CD4-positive, alpha-beta T cell treated with Interleukin-4 for 4 hours (primary cell): ENCODE measurements around the gene BAIAP3.

Source experiments
- DNase-seq: peaks from one replicate; pipeline ENCODE4 v3.0.0-alpha.2; 2020

Gene BAIAP3

DNA sequence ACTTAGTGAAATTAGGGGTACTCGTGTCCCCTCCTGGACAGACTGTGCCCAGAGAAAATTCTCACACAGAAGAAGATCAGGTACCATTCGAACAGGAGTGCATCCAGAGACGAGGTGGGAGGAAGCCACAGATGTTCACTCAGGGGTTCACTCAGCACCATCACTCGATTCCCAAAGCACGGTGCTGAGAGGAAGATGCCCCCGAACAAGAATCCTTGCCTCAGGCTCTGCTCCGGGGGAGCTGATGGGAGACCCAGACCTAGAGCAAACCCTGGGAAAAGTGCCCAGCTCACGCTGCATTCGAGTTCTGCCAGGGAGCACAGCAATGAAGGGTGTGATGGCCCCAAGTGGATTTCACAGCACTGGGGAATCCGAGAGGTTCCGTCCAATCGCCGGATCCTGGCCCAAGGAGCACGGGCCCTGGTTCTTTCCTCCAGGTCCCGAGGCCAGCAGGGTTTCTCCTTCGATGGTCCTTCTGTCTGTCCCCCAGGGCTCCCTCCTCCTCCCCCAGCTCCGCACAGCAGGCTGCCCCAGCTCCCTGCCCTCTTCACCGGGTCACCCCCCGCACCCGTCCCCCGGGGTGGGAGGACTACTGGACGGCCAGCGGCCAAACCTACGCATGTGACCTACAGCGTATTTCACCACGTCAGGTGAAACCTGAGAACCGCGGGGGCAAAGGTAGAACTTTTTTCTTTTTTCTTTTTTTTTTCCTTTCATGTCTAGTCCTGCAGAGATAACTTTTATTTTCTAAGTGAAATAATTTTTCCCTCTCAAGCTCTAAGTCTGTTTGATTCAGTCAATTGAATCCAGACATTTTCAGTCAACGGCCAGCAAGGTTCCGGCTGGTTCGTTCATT is 34.2 kb upstream of the BAIAP3 start:
- DNase-seq = no peak

DNA sequence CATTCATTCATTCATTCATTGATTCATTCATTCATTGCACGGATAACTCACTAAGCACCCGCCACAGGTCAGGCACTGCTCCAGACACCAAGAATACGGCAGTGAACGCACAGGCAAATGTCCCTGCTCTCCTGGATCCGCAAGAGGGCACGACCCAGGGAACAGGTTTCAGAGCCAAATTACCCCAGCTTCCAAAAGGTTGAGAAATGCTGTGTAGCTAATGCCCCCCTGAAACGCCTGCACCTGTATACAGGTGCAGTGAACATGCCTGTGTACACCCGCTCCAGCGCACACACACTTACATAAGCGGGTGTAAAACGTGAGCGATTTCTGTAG is 33.6 kb upstream of the BAIAP3 start:
- no peak for DNase-seq

DNA sequence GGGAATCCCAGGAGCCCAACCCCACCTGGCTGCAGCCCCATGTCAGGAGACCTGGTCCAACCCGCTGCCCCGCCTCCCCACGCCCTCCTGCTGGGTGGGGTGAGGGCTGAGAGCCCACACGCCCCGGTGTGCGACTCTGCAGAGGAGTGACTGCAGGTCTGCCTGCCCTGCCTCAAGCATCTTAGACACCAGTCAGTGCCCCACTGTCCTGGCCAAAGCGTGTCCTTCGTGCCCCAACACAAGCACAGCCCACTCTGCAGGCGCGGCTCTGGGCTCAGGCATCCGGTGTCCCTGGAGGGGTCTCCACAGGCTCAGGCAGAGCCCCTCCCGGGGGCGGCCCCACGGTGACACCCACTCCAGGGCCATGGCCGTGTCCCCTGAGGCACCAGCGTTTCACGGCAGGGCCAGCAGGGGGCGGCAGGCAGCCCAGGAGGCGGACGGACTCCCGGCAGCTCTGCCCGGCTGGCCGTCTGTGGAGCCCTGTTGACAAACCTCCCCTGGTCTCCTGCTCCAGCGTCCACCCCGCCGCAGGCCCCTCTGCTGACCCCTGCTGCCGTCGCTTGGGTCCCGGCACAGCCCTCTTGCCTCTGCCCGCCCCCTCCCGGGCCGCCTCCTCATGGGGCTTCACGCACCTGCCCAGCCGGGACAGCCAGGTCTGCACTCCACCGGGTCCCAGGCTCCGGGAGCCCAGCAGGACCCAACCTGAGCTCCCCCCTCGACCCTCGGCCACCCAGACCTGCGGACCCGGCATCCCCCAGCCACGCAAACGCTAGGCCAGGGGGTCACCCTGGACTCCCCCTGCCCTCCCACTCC is 32.6 kb upstream of the BAIAP3 start:
- peak; percentile 66 for DNase-seq

DNA sequence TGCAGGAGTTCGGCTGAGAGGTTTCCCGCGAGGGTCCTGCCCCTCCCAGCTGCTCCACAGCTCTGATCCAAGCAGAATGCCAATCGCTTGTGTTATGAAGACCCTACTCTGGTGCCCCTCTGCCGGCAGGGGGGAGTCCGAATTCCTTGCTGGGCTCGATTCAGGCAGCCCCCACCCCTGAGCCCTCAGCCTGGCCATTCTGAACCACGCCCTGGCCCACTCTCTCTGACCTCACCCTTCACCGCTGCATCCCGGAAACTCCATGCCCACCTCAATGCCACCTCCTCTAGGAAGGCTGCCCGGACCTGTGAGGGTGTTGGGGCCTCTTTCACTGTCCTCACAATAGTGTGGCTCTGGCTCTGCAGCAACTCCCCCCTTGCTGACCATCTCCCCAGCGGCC is 31.9 kb upstream of the BAIAP3 start:
- no peak for DNase-seq

DNA sequence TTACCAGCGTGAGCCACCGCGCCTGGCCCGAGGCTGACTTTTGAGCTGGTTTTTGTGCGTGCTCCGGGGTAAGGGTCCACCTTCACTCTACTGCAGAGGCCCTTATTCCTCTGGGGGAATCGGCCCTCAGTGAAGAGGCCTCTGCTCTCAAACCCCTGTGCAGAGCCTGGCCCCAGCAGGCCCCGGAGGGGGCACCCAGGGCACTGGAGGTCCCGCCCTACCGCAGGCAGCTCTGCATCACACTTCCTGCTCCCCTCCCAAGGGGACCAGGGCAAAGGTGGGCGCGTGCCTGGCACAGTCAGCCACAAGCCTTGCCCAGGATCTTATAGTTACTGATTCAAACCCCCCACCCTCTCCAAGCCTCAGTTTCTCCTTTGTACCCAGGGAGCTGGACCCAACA is 27.6 kb upstream of the BAIAP3 start:
- DNase-seq = no peak

DNA sequence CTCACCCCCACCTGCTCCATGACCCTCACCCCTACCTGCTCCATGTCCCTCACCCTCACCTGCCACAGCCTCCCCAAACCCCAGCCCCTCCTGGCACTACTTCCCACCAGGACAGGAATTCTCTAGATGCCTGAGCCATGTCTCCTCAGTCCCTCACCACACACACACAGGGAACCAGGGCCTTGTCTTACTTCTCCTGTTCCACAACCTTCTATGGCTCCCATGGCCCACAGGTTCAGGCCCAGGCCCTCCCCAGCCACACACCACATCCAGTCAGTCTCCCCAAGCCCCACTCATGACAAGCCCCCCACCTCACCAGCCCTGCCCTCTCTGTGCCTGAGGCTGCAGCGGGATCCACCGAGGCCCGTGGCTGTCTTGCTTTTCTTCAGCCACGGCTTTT is 27.1 kb upstream of the BAIAP3 start:
- DNase-seq = no peak

DNA sequence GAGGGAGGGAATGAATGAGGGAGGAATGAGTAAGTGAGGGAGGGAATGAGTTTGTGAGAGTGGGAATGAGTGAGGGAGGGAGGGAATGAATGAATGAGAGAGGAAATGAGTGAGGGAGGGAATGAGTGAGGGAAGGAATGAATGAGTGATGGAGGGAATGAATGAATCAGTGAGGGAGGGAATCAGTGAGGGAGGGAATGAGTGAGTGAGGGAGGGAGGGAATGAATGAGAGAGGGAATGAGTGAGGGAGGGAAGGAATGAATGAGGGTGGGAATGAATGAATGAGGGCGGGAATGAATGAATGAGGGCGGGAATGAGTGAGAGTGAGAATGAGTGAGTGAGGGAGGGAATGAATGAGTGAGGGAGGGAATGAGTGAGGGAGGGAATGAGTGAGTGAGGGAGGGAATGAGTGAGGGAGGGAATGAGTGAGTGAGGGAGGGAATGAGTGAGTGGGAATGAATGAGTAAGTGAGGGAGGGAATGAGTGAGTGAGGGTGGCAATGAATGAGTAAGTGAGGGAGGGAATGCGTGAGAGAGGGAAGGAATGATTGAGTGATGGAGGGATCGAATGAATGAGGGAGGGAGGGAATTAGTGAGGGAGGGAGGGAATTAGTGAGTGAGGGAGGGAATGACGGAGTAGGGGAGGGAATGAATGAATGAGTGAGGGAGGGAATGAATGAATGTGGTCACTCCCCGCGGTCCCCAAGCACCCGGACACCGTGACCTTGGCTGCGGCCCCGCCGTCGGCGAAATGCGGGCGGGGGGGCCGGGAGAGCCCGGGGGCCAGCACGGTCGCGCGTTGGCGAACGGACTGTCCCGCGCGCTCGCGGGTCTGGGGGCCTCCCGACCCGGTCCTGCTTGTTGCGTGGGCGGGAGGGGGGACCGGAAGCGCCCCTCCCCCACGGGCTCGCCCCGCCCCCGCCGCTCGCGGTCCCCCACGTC is 25.1 kb upstream of the BAIAP3 start:
- DNase-seq = no peak

DNA sequence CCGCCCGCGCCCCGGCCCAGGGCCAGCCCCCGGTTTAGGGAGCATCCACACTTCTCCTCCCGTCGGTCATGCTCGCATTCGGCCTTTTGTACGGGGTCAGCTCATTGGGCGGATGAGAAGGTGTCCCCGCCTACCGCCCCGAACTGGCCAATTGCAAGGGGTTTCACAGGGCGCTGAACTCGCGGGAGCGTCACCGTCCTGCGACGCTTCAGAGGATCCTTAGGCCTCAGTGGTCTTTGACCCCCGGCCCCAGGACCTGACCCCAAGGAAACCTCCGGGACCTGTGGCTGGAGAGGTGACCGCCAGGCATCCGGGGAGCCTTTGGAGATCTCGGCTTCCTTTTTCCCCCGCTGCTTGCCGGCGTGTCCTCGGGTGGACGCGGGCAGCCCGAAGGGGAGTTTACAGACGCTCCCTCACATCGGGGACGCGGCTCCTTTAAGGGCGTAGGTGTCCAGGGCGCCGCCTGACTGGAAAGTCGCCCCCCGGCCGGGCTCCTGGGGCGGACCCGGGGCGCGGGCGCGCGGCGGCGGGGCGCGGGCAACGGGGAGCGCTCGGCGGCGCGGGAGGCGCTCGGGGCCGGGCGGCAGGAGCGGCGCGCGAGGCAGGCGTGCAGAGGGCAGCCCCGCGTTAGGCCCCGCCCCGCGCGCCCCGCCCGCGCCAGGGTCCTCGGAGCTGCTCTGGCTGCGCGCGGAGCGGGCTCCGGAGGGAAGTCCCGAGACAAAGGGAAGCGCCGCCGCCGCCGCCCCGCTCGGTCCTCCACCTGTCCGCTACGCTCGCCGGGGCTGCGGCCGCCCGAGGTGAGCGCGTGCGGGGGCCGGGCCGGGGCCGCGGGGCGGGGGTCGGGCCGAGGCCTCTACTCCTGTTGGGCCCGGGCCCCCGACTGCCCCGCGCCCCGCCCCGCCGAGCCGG is 24.2 kb upstream of the BAIAP3 start, which contains the start of gene UBE2I:
TSS of gene UBE2I (plus strand) at position 660 of the 909 bp plus-strand sequence. CDS start 4,395 bp downstream, outside the sequence.
- DNase-seq = peak; percentile 99

DNA sequence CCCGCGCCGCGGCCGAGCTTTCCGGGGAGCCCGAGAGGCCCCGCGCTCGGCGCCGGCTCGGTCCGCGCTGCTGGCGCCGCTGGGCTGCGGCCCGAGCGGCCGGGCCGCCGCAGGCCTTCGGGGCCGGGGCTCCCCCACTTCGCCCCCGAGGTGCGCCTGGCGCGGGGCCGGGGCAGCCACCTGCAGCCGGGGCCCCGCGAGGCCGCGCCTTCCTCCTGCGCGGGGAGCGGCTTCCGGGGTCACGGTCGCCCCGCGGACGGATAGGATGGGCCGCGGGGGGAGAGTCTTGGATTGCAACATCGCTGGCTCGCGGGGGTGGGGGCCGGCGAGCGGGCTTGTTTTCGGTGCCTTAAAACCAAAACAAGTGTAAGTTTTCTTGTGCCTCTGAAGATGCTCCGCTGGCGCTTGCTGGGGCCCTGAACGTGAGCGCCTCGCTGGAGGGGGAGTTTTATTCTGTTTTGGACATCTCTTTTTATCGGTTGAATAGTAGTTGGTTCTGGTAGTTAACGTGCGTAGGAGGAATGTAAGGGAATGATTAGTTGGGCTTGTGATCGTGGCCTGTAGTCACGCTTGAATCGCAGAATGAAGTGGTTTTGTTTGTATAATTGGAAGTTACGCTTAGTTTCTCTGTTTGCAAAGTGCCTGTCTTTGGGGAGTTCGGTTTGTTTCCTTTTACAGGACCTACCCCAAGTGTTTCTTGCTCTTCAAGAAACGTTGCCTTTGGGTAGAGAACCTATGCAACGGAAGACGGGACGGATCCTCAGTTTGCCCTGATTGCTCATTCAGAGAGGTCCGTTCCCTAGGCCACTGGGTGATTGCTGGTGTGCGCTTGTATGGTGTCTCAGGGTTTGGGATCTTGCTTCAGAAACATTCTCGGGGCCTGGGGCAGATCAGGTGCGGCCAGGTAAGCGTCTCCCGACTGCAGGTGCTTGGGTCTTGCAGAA is 23.3 kb upstream of the BAIAP3 start:
- DNase-seq = peak; percentile 42

DNA sequence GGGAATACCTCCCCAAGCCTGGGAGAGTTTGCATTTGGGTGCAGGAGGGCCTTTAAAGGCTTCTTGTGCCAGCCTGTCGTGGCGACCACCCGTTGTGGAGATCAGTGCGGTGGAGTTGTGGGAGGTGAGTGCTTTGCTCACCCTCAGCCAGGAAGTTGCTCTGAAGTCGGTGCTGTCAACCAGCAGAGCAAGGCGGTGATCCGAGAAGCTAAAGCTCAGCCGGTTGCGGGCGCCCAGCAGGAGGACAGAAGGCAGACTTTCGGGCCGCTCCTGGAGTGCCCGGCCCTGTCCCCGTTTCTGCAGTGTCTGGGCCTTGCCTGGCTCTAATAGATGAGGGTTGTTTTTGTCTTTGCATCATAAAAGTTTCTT is 22.6 kb upstream of the BAIAP3 start:
- DNase-seq = no peak

DNA sequence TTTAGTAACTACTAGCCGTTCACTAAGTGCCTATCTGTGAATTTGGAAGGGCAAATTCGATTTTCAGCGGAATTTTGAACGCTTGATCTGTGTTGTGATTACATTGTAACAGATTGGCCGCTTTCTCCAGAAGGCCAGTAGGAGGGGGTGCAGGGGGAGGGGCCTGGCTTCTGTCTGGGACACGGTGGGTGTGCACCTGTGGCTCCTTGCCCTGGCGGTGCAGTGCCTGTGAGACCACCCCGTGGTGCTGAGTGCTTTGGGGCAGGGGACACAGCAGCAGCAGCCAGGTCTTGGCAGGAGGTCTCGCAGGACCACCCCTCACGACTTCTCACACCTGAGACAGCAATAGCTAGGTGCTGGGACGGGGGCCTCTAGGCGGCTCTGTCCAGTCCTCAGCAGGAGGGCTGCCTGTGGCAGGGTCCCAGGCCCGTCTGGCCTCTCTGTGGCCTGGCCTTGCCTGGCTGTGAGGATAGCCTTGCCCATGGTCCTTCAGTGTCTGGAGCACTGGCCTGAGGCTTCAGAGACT is 22.2 kb upstream of the BAIAP3 start:
- DNase-seq = no peak

DNA sequence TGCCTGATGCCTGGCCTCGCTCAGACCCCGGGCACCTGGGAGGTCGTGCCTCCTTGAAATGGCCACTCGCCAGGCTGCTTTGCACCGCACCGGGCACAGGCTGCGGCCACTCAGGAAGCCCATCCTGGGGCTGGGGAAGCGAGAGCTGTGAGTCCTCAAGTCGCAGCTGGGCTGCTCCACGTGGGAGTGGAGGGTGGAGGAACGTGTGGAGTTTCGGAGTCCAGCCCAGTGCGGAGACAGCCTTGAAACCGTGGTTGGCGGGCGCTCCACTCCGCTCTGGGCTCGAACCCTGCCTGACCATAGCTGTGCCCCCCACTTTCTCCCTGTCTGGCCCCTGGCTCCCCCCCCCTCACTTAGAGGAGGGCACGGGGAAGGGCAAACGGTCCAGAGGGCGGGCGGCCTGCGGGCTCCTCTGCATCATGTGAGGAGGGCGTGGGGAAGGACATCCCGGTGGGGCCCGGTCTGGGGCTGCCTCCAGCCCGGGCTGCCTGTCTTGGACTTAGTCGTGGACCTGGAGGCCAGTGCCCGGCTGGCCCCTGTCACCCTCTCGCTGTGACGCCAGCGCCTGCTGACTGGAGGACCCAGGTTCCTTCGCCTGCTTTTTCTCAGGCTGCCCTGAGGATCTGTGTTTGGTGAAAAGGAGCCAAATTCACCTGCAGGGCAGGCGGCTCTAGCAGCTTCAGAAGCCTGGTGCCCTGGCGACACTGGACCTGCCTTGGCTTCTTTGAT is 21.5 kb upstream of the BAIAP3 start:
- DNase-seq = no peak

DNA sequence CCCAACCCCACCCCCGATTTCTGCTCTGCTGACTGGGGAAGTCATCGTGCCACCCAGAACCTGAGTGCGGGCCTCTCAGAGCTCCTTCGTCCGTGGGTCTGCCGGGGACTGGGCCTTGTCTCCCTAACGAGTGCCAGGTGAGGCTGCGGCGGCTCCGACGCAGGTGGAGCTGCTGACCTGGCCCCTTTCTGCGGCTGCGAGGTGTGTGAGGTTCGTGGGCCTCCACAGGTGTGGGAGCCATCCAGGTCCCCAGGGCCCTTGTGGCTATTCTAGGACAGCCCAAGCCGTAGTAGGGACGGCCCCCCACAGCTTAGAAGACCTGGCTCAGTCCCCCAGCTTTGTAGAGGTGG is 21.0 kb upstream of the BAIAP3 start:
- DNase-seq = no peak

DNA sequence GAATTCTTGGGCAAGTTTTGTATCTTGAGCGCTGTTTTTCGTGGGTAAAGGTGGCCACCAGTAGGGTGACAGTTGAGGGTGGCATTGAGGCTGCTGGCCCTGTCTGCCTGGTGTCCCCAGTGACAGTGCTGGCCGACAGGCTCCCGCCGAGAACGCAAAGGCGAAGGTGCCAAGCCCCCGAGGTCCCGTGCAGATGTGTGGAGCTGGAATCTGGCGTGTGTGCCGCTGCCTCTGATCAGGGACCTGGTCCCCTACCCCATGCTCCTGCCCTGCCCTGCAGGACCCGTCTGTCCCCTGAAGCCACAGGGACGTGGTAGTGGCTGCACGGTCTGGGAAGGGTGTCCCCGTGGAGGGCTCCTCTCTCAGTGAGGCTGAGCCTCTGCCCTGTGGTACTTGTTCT is 20.5 kb upstream of the BAIAP3 start:
- DNase-seq = no peak

DNA sequence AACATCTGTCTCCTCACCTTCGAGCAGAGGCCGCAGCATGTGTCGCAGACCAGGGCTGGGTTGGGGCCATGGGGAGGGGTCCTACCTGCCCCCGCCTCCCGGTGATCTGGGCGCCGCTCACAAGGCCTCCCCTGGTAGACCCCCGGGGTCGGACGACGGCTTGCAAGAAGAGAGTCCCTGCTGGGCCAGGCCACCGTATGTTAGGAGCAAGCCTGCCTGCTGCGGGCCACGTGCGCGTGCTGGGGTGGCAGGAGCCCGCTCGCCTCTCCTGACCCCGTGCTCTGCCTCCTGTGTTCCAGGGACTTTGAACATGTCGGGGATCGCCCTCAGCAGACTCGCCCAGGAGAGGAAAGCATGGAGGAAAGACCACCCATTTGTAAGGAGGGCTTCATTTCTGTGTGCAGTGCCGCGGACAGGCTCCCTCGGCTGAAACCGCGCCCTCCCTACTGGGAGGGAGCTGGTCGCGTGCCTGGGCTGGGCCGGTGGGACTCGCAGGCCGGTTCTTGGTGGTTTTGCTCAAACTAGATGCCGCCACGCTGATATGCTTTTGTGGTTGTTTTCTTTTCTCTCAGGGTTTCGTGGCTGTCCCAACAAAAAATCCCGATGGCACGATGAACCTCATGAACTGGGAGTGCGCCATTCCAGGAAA is 19.6 kb upstream of the BAIAP3 start:
- no peak for DNase-seq

DNA sequence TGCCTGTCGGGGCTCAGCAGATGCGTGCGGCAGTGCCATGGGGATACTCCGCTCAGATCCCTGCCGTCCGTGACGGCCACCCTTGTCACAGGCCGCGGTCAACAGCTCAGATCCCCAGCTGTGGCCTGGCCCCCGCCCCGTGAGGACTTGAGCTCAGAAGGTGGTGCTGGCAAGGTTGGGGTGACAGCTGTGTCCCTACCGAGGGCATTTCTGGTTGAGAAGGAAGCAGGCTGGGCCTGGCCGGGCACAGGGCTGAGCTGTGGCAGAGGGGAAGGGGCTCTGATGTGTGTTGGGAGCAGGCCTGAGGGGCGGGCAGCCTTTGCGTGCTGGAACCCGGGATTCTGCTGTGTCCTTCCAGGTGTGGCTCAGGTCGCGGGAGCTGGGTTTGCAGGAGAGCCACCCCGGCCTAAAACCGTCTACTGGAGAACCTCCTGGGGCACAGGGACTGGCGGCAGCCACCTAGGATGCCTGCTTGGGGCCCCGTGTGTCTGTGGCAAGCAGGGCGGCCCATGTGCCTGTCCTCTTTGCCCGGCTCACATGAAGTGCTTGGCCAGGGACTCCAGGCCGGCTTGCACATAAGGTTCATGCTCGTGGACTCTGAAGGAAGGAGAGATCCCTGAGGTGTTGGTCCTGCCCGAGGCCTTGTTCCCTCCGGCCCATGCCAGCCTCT is 18.9 kb upstream of the BAIAP3 start:
- no peak for DNase-seq

DNA sequence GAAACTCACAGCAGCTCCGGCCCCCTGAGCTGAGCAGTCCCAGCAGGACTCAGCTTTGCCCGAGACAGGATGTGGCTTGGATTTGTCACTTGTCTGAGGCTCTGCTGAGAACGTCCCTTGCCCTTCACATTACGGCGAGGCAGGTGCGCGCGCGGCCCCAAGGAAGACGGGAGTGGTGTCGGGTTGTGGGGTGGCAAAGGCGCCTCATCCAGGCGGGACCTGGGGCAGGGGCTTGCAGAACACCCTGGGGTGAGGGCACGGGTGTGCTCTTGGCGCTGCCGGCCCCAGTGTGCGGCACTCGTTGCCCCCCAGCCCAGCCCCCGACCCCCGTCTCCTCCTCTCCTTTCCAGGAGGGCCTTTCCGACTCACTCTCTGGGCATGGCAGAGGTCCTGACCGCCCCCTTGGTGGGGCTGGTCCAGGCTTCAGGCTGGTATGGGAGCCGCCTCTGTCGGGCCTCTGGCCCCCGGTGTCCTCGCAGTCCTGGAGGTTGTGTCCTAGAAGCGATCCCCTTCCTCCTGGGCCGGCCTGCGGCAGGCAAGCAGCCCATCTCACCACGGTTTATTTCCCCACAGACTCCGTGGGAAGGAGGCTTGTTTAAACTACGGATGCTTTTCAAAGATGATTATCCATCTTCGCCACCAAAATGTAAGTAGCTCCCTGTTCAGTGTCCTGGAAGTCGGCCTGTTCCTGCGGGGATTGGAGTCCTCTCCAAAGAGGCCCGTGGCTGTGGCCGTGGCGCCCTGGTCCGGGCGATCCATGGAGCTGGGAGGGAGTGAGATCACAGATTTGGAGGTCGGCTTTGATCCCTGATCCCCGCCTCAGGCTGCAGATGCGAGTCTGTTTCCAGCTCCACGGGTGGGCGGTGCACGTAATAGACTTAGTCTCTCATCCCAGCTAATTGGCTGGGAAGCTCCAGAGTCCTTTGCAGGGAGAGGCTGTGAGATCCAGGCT is 18.1 kb upstream of the BAIAP3 start:
- DNase-seq = no peak

DNA sequence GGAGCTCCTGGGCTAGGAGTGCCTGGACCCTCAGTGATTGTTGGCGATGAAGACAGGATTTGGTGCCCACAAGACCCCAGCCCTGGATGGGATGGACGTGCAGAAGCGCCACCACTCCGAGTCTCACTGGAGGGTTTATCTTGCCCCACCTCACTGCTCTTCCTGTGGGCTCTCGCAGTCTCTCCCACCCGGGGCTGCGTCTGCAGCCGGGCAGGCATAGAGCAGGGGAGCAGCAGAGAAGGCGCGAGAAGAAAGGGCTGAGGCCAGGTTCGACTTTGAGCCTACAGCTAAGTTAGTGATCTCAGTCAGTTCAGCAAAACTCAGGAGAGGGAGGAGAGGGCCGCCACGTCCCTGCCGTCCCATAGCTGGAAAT is 17.4 kb upstream of the BAIAP3 start:
- no peak for DNase-seq
